Ishikawa (cell line): ENCODE measurements around the gene C2CD2.
A peak's percentile ranks its signal among the peaks of the same experiment; 100 is the strongest.

Source experiments
- CEBPB ChIP-seq: IDR thresholded peaks from 2 replicates; pipeline ENCODE4 v1.6.1; 2012
- CREB1 ChIP-seq: IDR thresholded peaks from 2 replicates; pipeline ENCODE4 v1.6.1; 2012; ENCODE audit warnings: low read depth
- EGR1 ChIP-seq: IDR thresholded peaks from 2 replicates; pipeline ENCODE4 v1.6.1; 2012
- EP300 ChIP-seq: IDR thresholded peaks from 2 replicates; pipeline ENCODE4 v1.6.1; 2012; ENCODE audit warnings: borderline replicate concordance
- FOXM1 ChIP-seq: IDR thresholded peaks from 2 replicates; pipeline ENCODE4 v1.6.1; 2012; ENCODE audit warnings: low read depth, borderline replicate concordance
- NFIC ChIP-seq: IDR thresholded peaks from 2 replicates; pipeline ENCODE4 v1.6.1; 2012
- RAD21 ChIP-seq: IDR thresholded peaks from 2 replicates; pipeline ENCODE4 v1.6.1; 2012; ENCODE audit warnings: low read depth
- TAF1 ChIP-seq: IDR thresholded peaks from 2 replicates; pipeline ENCODE4 v1.6.1; 2012; ENCODE audit warnings: low read depth, mild to moderate bottlenecking
- TCF12 ChIP-seq: IDR thresholded peaks from 2 replicates; pipeline ENCODE4 v1.6.1; 2012; ENCODE audit warnings: low read depth
- TEAD4 ChIP-seq: IDR thresholded peaks from 2 replicates; pipeline ENCODE4 v1.6.1; 2012
- YY1 ChIP-seq: IDR thresholded peaks from 2 replicates; pipeline ENCODE4 v1.6.1; 2012; ENCODE audit warnings: low read depth
- ZBTB7A ChIP-seq: IDR thresholded peaks from 2 replicates; pipeline ENCODE4 v1.6.1; 2012; ENCODE audit warnings: low read depth
- TF ChIP-seq, protein P1 (sequence below): IDR thresholded peaks from 2 replicates; pipeline ENCODE4 v1.6.1; 2012
- TF ChIP-seq, protein P2 (sequence below): IDR thresholded peaks from 2 replicates; pipeline ENCODE4 v1.6.1; 2012
- TF ChIP-seq, protein P3 (sequence below): IDR thresholded peaks from 2 replicates; pipeline ENCODE4 v1.6.1; 2012; ENCODE audit warnings: low read depth, mild to moderate bottlenecking

C2CD2 gene

DNA sequence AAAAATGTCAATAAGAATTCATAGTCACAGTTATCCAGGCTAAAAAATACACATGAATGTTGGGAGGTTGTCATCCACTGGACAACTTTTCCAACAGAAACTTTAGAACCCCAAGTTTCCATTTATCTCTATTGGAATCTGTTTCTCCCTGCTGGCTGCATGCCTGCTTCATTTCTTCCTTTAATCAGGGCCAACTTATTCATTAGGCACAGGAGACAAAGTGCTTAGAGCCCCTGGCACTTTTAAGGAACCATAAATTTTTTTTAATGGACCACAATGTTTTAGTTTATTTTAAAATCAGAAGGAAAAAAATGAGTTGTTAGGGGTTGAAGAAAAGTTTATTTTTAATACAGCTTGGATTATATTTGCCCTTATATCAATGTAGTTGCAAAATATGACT is 26.7 kb upstream of the C2CD2 start:
- TF ChIP-seq CEBPB: no peak
- no peak for TF ChIP-seq CREB1
- TF ChIP-seq, protein P1, sequence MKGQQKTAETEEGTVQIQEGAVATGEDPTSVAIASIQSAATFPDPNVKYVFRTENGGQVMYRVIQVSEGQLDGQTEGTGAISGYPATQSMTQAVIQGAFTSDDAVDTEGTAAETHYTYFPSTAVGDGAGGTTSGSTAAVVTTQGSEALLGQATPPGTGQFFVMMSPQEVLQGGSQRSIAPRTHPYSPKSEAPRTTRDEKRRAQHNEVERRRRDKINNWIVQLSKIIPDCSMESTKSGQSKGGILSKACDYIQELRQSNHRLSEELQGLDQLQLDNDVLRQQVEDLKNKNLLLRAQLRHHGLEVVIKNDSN: no peak
- no peak for TF ChIP-seq TEAD4
- TF ChIP-seq RAD21: no peak
- TF ChIP-seq YY1: no peak
- no peak for TF ChIP-seq EGR1
- no peak for TF ChIP-seq ZBTB7A
- TF ChIP-seq TCF12: no peak
- TF ChIP-seq TAF1: no peak
- TF ChIP-seq EP300: no peak
- TF ChIP-seq, protein P2, sequence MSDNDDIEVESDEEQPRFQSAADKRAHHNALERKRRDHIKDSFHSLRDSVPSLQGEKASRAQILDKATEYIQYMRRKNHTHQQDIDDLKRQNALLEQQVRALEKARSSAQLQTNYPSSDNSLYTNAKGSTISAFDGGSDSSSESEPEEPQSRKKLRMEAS: no peak
- no peak for TF ChIP-seq NFIC

DNA sequence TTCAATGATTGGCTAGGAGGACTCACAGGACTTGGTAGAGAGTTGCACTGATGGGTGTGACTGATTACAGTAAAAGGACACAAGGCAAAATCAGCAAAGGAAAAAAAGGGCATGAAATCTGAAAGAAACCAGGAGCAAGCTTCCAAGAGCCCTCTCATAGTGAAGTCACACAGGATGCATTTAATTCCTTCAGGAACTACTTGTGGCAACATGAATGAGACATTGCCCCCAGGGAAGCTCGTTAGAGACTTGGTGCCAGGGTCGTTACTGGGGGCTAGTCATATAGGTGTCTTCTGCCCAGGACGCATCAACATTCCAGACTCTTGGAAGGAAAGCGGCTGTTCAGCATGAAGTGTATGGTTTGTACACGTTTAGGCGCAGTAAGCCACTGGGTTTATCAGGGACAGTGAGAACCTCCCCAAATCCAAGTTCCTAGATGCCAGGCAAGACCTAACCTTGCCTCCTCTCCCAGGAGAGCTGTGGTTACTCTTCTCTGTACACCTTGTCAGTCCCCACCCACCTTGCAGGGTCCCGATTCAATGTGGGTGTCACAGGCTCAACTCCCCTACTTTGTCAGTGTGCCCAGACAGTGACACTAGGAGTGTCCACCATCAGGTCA is 26.0 kb upstream of the C2CD2 start:
- no peak for TF ChIP-seq CREB1
- no peak for TF ChIP-seq TCF12
- TF ChIP-seq ZBTB7A: no peak
- TF ChIP-seq RAD21: no peak

DNA sequence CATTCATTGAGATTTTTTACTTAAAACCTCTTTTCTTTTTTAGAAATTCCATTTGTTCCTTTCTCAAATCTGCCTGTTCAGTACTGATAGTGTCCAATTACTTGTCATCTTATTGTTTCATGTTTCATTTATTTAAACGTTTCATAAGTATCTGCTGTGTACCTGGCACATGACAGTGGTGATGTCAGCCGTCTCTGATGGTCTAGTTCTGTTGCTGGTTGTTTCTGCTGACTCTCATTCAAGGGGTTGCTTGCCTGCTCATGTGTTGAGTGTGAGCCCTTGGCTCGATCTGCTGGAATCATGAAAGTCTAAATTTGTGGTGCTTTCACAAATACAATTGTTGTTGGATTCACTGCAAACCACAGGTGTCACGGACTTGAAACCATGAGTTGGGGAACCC is 25.5 kb upstream of the C2CD2 start:
- TF ChIP-seq TAF1: no peak

DNA sequence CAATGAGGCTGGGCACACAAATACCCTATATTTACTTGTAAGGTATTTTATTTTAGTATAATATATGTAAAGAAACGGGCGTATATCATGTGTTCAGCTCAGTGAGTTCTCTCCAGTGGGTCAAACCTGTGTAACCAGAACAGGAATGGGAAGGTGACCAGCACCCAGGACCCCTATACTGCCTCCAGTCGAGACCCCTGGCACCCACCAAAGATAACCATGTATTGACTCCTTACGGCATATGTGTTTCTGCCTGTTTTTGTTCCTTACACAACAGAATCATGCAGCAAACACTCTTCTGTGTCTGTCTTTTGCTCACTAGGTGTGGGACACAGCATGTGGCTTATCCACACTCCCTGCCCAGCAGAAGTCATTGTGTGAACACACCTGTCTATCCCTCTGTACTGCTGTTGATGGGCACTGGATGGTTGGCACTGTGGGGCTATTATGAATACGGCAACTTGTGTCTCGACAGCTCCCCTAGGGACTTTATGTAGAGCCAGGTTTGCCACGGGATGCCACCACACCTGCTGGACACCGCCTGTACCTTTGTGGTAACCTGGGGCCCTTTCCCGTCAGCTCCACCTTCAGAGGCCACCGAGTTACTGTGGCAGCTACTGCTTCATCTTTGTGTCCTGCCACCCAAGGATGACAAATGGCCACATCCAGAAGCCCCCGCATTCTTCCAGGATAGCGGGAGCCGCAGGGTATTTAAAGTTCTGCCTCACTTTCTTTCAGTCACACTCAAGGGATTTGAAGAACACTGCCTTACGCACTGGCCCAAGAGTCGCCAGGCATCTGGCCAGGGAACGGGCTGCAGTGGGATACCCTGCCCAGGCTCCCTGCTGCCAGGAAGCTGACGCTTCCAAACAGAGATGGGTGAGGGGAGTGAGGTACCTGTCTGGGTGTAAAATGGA is 23.5 kb upstream of the C2CD2 start:
- no peak for TF ChIP-seq TAF1
- no peak for TF ChIP-seq ZBTB7A
- no peak for TF ChIP-seq CEBPB
- no peak for TF ChIP-seq EGR1
- TF ChIP-seq, protein P2: no peak
- no peak for TF ChIP-seq EP300
- TF ChIP-seq TEAD4: no peak
- TF ChIP-seq FOXM1: no peak
- TF ChIP-seq TCF12: no peak
- TF ChIP-seq CREB1: no peak
- no peak for TF ChIP-seq RAD21
- TF ChIP-seq NFIC: no peak
- no peak for TF ChIP-seq YY1
- TF ChIP-seq, protein P1: no peak
- TF ChIP-seq, protein P3, sequence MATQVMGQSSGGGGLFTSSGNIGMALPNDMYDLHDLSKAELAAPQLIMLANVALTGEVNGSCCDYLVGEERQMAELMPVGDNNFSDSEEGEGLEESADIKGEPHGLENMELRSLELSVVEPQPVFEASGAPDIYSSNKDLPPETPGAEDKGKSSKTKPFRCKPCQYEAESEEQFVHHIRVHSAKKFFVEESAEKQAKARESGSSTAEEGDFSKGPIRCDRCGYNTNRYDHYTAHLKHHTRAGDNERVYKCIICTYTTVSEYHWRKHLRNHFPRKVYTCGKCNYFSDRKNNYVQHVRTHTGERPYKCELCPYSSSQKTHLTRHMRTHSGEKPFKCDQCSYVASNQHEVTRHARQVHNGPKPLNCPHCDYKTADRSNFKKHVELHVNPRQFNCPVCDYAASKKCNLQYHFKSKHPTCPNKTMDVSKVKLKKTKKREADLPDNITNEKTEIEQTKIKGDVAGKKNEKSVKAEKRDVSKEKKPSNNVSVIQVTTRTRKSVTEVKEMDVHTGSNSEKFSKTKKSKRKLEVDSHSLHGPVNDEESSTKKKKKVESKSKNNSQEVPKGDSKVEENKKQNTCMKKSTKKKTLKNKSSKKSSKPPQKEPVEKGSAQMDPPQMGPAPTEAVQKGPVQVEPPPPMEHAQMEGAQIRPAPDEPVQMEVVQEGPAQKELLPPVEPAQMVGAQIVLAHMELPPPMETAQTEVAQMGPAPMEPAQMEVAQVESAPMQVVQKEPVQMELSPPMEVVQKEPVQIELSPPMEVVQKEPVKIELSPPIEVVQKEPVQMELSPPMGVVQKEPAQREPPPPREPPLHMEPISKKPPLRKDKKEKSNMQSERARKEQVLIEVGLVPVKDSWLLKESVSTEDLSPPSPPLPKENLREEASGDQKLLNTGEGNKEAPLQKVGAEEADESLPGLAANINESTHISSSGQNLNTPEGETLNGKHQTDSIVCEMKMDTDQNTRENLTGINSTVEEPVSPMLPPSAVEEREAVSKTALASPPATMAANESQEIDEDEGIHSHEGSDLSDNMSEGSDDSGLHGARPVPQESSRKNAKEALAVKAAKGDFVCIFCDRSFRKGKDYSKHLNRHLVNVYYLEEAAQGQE: no peak

DNA sequence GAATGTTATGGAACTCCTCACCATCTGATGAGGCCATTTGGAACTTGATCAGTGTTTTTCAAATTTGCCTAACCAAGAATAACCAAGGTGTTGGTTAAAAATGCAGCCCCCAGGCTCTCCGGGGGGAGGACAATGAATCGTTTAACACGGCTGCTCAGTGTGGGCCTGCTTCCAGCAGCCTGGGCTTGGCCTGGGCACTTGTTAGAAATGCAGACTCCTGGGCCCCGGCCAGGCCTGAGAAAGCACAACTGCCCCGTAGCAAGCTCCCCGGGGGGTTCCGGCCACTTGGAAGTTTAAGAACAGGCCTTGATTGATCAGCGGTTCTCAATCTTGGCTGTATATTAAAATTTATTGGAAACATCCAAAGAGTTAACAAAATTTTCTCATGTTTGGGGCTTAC is 22.8 kb upstream of the C2CD2 start:
- TF ChIP-seq EGR1 (no peak), CREB1 (no peak), YY1 (no peak), NFIC (no peak)

DNA sequence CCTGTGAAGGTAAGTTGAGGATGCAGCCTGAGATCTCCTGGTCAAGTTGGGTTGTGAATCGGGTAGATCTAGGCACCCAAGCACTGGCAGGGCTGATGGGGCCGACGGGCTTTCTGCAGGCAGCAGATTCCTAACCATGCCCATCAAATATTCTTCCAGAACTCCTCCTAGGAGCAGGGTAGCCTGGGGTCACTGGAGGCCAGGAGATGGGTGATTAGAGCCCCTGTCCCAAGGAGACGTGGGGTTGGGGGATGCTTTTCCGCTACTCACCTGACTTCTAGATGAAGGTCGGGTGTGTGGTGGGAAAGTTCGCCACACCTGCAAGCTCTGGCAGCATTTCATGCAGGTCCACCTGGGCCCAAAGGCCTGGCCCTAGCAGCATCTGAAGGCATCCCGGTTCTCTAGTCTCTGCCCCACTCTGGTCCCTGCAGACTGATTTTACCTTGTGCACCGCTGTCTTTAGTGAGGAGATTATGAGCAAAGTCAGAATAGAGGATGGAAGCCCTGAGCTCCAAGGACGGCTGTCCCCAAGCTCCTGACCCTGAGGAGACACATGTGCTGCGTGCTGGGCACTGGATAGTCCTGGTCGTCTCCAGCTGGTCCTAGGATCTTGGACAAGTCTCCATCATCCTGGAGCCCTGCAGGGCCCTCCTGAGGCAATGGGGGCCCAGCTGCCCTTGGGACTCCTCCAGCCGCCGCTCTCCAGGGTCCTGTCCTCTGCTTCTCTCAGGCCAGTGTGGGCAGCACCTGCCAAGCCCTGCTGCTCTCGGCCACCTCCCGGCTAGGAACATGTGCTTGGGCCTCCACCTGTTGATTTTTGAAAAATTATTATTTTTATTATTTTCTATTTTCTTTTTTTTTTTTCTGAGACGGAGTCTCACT is 21.8 kb upstream of the C2CD2 start:
- TF ChIP-seq YY1: no peak
- TF ChIP-seq NFIC: no peak
- TF ChIP-seq, protein P3: peak; percentile 83
- TF ChIP-seq TEAD4: no peak
